Measurements from ENCODE around the gene AP2A1.

Gene AP2A1

DNA sequence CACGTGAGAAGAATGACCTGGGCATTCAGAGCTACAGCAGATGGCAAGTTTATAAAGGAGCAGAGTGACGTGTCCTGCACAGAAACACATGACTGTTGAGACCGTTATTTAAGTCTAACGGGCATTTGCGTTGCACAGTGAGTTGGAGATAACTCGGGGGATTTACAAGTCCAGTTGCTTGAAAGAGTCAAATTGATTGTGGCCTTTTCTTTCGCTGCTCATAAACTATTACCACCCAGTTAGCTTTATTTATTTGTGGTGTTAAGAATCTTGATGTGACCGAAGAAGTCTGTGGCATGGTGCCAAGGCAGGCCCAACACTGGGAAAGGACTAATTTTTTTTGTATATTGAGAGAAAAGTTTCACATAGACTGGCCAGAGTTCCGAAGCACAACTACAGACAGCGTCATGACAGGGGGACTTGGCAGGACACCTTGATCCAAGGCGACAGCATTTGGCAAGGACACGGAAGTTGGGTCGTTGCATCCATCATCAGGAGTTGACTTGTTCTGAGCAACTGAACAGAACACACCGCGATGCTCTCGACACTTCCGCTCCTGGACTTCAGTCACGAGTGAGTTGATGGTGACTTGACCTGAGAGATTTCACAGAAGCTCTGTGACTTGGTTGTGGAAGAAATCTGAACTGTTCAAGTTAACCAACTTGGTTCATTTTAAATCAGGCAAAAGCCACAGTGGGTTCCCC, 72.2 kb downstream of the AP2A1 start:
- no peak overlapping the region for H3K4me2 ChIP-seq (ENCODE audit: low read depth, low read length, poor library complexity, severe bottlenecking)
- H3K36me3 ChIP-seq (ENCODE audit: low read length) = 0 out of 2 replicates have a peak, but pooled peaks cover 3% of the 10 kb centered on the region
- H3K27ac ChIP-seq (ENCODE audit: low read depth, low read length) = no peak overlapping the region
- H2AFZ ChIP-seq (ENCODE audit: low read depth, low read length, severe bottlenecking) = no peak overlapping the region
- H4K20me1 ChIP-seq (ENCODE audit: low read depth, low read length) = no peaks in the 10 kb centered on the region
- no peak for TF ChIP-seq EZH2phosphoT487 (conservative IDR thresholded peaks at IDR 0.05; ENCODE audit: low read length)
- TF ChIP-seq, protein P1, sequence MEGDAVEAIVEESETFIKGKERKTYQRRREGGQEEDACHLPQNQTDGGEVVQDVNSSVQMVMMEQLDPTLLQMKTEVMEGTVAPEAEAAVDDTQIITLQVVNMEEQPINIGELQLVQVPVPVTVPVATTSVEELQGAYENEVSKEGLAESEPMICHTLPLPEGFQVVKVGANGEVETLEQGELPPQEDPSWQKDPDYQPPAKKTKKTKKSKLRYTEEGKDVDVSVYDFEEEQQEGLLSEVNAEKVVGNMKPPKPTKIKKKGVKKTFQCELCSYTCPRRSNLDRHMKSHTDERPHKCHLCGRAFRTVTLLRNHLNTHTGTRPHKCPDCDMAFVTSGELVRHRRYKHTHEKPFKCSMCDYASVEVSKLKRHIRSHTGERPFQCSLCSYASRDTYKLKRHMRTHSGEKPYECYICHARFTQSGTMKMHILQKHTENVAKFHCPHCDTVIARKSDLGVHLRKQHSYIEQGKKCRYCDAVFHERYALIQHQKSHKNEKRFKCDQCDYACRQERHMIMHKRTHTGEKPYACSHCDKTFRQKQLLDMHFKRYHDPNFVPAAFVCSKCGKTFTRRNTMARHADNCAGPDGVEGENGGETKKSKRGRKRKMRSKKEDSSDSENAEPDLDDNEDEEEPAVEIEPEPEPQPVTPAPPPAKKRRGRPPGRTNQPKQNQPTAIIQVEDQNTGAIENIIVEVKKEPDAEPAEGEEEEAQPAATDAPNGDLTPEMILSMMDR (IDR thresholded peaks at IDR 0.05; ENCODE audit: insufficient read depth, low read length, poor library complexity, severe bottlenecking) = no peak
- peaks cover 9% of the 10 kb centered on the region; the same call in 1 of the 2 replicates for H3F3A ChIP-seq (ENCODE audit: insufficient read depth)
- no peaks in the 10 kb centered on the region for H3K9me3 ChIP-seq (ENCODE audit: insufficient read depth, low read length)
- H3K4me3 ChIP-seq (ENCODE audit: insufficient read depth, low read length, poor library complexity, severe bottlenecking) = no peak overlapping the region
- H3K27me3 ChIP-seq (ENCODE audit: low read length) = no peaks in the 10 kb centered on the region
- H3K79me2 ChIP-seq (ENCODE audit: insufficient read depth, low read length) = no peaks in the 10 kb centered on the region
- H3K9ac ChIP-seq (ENCODE audit: low read length) = no peak overlapping the region
- no peaks in the 10 kb centered on the region for H3K9me2 ChIP-seq (replicated peaks; ENCODE audit: insufficient read depth, low read length)

DNA sequence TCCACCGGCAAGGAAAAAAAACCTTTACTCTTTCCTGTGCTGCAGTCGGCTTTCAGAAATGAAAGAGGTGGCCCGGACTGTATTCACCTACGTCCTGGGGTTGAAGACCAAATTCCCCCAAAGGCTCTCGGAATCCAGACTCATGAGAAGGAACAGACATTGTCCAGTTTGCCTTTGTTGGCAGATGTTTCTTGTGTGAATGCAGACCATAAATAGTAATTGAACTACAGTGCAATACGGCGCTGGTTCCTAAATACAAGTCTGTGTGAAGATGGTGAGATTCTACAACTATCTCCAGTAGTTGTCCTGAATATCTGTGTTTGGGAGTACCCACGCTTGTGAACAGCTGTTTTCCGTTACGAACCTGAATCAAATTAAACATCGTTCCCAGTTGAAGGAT, 72.9 kb downstream of the AP2A1 start:
- Histone ChIP-seq H3K27ac (ENCODE audit: low read depth, low read length) (no peak overlapping the region), H3K36me3 (ENCODE audit: low read length) (0 out of 2 replicates have a peak, but pooled peaks cover 3% of the 10 kb centered on the region)
- no peak for TF ChIP-seq EZH2phosphoT487 (conservative IDR thresholded peaks at IDR 0.05; ENCODE audit: low read length)
- TF ChIP-seq, protein P1 (IDR thresholded peaks at IDR 0.05; ENCODE audit: insufficient read depth, low read length, poor library complexity, severe bottlenecking) = no peak

GRCh38 chr19:49840321-49840720, 73.5 kb downstream of the AP2A1 start:
- Histone ChIP-seq H3K9me2 (replicated peaks; ENCODE audit: insufficient read depth, low read length) (no peaks in the 10 kb centered on the region), H3K79me2 (ENCODE audit: insufficient read depth, low read length) (no peaks in the 10 kb centered on the region), H3K9me3 (ENCODE audit: insufficient read depth, low read length) (no peaks in the 10 kb centered on the region), H2AFZ (ENCODE audit: low read depth, low read length, severe bottlenecking) (no peak overlapping the region), H3K36me3 (ENCODE audit: low read length) (0 out of 2 replicates have a peak, but pooled peaks cover 3% of the 10 kb centered on the region), H3K4me2 (ENCODE audit: low read depth, low read length, poor library complexity, severe bottlenecking) (no peak overlapping the region), H3K27ac (ENCODE audit: low read depth, low read length) (no peak overlapping the region), H4K20me1 (ENCODE audit: low read depth, low read length) (no peaks in the 10 kb centered on the region), H3F3A (ENCODE audit: insufficient read depth) (peaks cover 9% of the 10 kb centered on the region; the same call in 1 of the 2 replicates), H3K4me3 (ENCODE audit: insufficient read depth, low read length, poor library complexity, severe bottlenecking) (no peak overlapping the region), H3K9ac (ENCODE audit: low read length) (no peak overlapping the region), H3K27me3 (ENCODE audit: low read length) (no peaks in the 10 kb centered on the region)
- no peak for TF ChIP-seq EZH2phosphoT487 (conservative IDR thresholded peaks at IDR 0.05; ENCODE audit: low read length)
- TF ChIP-seq, protein P1 (IDR thresholded peaks at IDR 0.05; ENCODE audit: insufficient read depth, low read length, poor library complexity, severe bottlenecking) = no peak

More for the DNA sequence above, 72.9 kb downstream of the AP2A1 start:
- Histone ChIP-seq H4K20me1 (ENCODE audit: low read depth, low read length) (no peaks in the 10 kb centered on the region), H3K4me2 (ENCODE audit: low read depth, low read length, poor library complexity, severe bottlenecking) (no peak overlapping the region), H3K27me3 (ENCODE audit: low read length) (no peaks in the 10 kb centered on the region), H3F3A (ENCODE audit: insufficient read depth) (peaks cover 9% of the 10 kb centered on the region; the same call in 1 of the 2 replicates), H2AFZ (ENCODE audit: low read depth, low read length, severe bottlenecking) (no peak overlapping the region), H3K79me2 (ENCODE audit: insufficient read depth, low read length) (no peaks in the 10 kb centered on the region), H3K4me3 (ENCODE audit: insufficient read depth, low read length, poor library complexity, severe bottlenecking) (no peak overlapping the region), H3K9me2 (replicated peaks; ENCODE audit: insufficient read depth, low read length) (no peaks in the 10 kb centered on the region), H3K9me3 (ENCODE audit: insufficient read depth, low read length) (no peaks in the 10 kb centered on the region), H3K9ac (ENCODE audit: low read length) (no peak overlapping the region)

Data from SU-DHL-6 (cell line).